Measurements from ENCODE around the gene RFWD3. TPM values are rescaled to one million over a fixed set of nuclear protein-coding genes. Genes with fewer than 3 reads are reported as not detected.

The RFWD3 gene
- total RNA-seq, 1 donor from 2014 or later = 55.7 TPM

DNA sequence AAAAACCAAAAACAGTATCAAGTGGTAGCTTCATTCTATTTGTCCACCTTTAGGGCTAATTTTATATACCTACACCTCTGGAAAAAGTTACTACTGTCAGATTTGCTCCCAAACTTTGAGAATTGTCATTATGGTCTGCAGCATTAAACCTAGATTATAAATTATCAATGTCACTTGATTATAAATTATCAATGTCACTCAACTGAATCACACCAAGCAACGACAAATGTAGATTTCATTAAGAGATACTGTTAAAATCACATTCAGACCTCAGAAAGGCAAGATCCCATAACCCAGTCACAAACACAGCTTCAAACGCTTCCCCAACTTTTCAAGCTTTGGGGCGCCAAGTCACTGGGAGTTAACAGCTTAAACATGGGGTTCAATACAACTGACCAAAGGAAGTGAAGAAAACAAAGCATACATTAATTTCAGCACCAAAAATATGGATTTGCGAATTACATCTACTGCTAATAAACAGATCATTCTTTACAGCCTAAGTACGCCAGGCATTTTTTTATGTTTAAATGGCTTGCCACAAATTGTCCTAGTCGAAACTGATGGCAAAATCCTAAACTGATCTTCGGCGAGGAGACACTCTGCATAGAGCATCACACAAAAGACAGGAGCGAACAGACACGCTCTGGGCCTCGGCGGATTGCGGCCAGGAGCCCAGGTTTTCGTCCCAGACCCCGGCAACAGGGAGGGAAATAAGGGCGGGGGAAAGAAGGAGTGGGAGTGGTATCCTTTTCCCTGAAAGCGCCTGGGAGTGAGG lies 60.7 kb downstream of the RFWD3 start:
- peaks cover 52% of the 10 kb centered on the region for H4K20me1 ChIP-seq (ENCODE audit: low read depth)

DNA sequence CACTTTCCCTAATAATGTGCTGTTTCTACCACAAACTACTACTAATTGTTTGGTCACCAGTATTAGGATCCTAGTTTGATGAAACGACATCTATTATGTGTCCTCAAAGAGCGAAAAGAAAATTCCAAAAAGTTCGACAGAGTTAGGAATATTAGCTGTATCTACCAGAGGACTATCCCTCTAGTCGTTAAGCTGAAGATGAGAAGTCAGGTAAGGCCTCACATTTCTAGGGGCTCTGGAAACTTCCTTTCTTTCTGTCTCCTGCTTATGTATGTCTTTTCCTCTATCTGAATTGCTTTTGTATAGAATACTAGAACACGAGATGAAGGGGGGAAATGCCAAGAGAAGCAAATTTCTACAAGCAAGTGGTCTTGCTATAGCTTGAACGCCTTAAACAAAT lies 61.3 kb downstream of the RFWD3 start:
- Histone ChIP-seq H3K36me3 (no peaks in the 10 kb centered on the region), H2AFZ (replicated peaks) (no peak overlapping the region), H3K4me2 (peak overlapping the region; percentile 81), H3K4me3 (peak overlapping the region; percentile 84), H3K27ac (no peak overlapping the region), H3K27me3 (no peaks in the 10 kb centered on the region), H3K9me3 (ENCODE audit: low read depth) (no peaks in the 10 kb centered on the region), H4K20me1 (ENCODE audit: low read depth) (peaks cover 58% of the 10 kb centered on the region), H3K9ac (peak overlapping the region; percentile 19), H3F3A (ENCODE audit: low read depth) (peaks cover 19% of the 10 kb centered on the region), H3K79me2 (ENCODE audit: low read depth) (peaks cover 65% of the 10 kb centered on the region), H3K4me1 (peaks cover 21% of the 10 kb centered on the region)
- H3K27me3 Mint-ChIP-seq (ENCODE audit: insufficient read depth, low read depth) = no peaks in the 10 kb centered on the region
- no peak overlapping the region for H3K27ac Mint-ChIP-seq
- H3K4me3 Mint-ChIP-seq = peak overlapping the region; percentile 99
- H3K4me1 Mint-ChIP-seq = peaks cover 35% of the 10 kb centered on the region
- peaks cover 10% of the 10 kb centered on the region for H3K36me3 Mint-ChIP-seq
- no peak for TF ChIP-seq EZH2 (IDR thresholded peaks at IDR 0.05)
- no peak for TF ChIP-seq EZH2phosphoT487 (IDR thresholded peaks at IDR 0.05)
- no peak for TF ChIP-seq CTCF (IDR thresholded peaks at IDR 0.05)
- H3K9me3 Mint-ChIP-seq = peaks cover 2% of the 10 kb centered on the region
- DNase-seq (ENCODE audit: low spot score) = no peak

More for the DNA sequence above, 60.7 kb downstream of the RFWD3 start:
- Histone ChIP-seq H3K4me1 (peaks cover 21% of the 10 kb centered on the region), H2AFZ (replicated peaks) (no peak overlapping the region), H3K9ac (peak overlapping the region; percentile 86), H3K4me2 (peak overlapping the region; percentile 81), H3K9me3 (ENCODE audit: low read depth) (no peaks in the 10 kb centered on the region), H3K27ac (peak overlapping the region; percentile 95), H3K79me2 (ENCODE audit: low read depth) (peaks cover 59% of the 10 kb centered on the region), H3K27me3 (no peaks in the 10 kb centered on the region), H3K4me3 (peak overlapping the region; percentile 84), H3K36me3 (no peaks in the 10 kb centered on the region), H3F3A (ENCODE audit: low read depth) (peaks cover 19% of the 10 kb centered on the region)
- Mint-ChIP-seq H3K9me3 (peaks cover 2% of the 10 kb centered on the region), H3K36me3 (peaks cover 7% of the 10 kb centered on the region), H3K4me1 (peaks cover 35% of the 10 kb centered on the region), H3K4me3 (peak overlapping the region; percentile 99), H3K27me3 (ENCODE audit: insufficient read depth, low read depth) (no peaks in the 10 kb centered on the region), H3K27ac (peak overlapping the region; percentile 92)
- TF ChIP-seq EZH2 (IDR thresholded peaks at IDR 0.05) (no peak), EZH2phosphoT487 (IDR thresholded peaks at IDR 0.05) (no peak), CTCF (IDR thresholded peaks at IDR 0.05) (no peak)
- DNase-seq (ENCODE audit: low spot score) = peak; percentile 51

GRCh38 chr16:74603848-74604247 lies 62.8 kb downstream of the RFWD3 start:
- Histone ChIP-seq H3K27ac (no peak overlapping the region), H2AFZ (replicated peaks) (no peak overlapping the region), H3K4me3 (no peak overlapping the region), H3F3A (ENCODE audit: low read depth) (peaks cover 15% of the 10 kb centered on the region), H3K79me2 (ENCODE audit: low read depth) (peaks cover 80% of the 10 kb centered on the region), H3K9ac (no peak overlapping the region), H3K27me3 (no peaks in the 10 kb centered on the region), H3K4me2 (peak overlapping the region; percentile 81), H3K36me3 (no peaks in the 10 kb centered on the region), H4K20me1 (ENCODE audit: low read depth) (peaks cover 65% of the 10 kb centered on the region), H3K9me3 (ENCODE audit: low read depth) (no peaks in the 10 kb centered on the region), H3K4me1 (peaks cover 21% of the 10 kb centered on the region)
- H3K36me3 Mint-ChIP-seq = peaks cover 15% of the 10 kb centered on the region
- no peak for DNase-seq (ENCODE audit: low spot score)
- peaks cover 6% of the 10 kb centered on the region for H3K9me3 Mint-ChIP-seq
- peak overlapping the region; percentile 99 for H3K4me3 Mint-ChIP-seq
- peaks cover 35% of the 10 kb centered on the region for H3K4me1 Mint-ChIP-seq
- no peak overlapping the region for H3K27ac Mint-ChIP-seq
- no peaks in the 10 kb centered on the region for H3K27me3 Mint-ChIP-seq (ENCODE audit: insufficient read depth, low read depth)
- no peak for TF ChIP-seq EZH2 (IDR thresholded peaks at IDR 0.05)
- no peak for TF ChIP-seq CTCF (IDR thresholded peaks at IDR 0.05)
- TF ChIP-seq EZH2phosphoT487 (IDR thresholded peaks at IDR 0.05) = no peak
